BJ (cell line): ENCODE results near the gene ENGASE. TPM values are rescaled to one million over a fixed set of nuclear protein-coding genes. Genes with fewer than 3 reads are reported as not detected.
A peak's percentile ranks its signal among the peaks of the same experiment; 100 is the strongest.

Experiments
- CTCF ChIA-PET: fragments of 350-600 bp; formaldehyde crosslinking; extraction: SDS; loops from one replicate; lab custom pipeline; 2021; ENCODE audit warnings: antibody characterized with exemption, inconsistent platforms; lab: Yijun Ruan, JAX
- POLR2A ChIA-PET: fragments of 300-600 bp; sonication (Branson Sonifier 250); formaldehyde crosslinking; extraction: SDS; loops from one replicate; lab custom pipeline; 2021; ENCODE audit warnings: antibody characterized with exemption; lab: Charles Lee
- DNase-seq: peaks from one replicate; pipeline ENCODE4 v3.0.0-alpha.2; 2011; ENCODE audit warnings: low read depth
- H3K27me3 ChIP-seq: 2 replicates; pipeline ENCODE4 v1.6.0; 2011; ENCODE audit warnings: low read length; ENCODE audit not compliant: control insufficient read depth, insufficient read depth
- H3K36me3 ChIP-seq: 2 replicates; pipeline ENCODE4 v1.5.1; 2011; ENCODE audit warnings: low read length; ENCODE audit not compliant: control insufficient read depth, insufficient read depth
- H3K4me3 ChIP-seq: 2 replicates; pipeline ENCODE4 v1.5.1; 2011; ENCODE audit warnings: low read depth, mild to moderate bottlenecking, control low read depth, low read length
- polyA plus RNA-seq: library from polyadenylated mRNA; depleted of rRNA; stranded (reverse); fragments of >200 nt; gene quantifications from 2 replicates; pipeline ENCODE4 v1.2.3, GENCODE V29; 2011
- TF ChIP-seq, protein P1 (sequence below): IDR thresholded peaks from 2 replicates; pipeline ENCODE4 v1.5.1; 2011; ENCODE audit warnings: low read depth, mild to moderate bottlenecking, control low read depth, inconsistent platforms, low read length, moderate library complexity; ENCODE audit not compliant: insufficient read depth

The ENGASE gene
- polyA plus RNA-seq, 1 experiment, result 7.4 TPM

DNA sequence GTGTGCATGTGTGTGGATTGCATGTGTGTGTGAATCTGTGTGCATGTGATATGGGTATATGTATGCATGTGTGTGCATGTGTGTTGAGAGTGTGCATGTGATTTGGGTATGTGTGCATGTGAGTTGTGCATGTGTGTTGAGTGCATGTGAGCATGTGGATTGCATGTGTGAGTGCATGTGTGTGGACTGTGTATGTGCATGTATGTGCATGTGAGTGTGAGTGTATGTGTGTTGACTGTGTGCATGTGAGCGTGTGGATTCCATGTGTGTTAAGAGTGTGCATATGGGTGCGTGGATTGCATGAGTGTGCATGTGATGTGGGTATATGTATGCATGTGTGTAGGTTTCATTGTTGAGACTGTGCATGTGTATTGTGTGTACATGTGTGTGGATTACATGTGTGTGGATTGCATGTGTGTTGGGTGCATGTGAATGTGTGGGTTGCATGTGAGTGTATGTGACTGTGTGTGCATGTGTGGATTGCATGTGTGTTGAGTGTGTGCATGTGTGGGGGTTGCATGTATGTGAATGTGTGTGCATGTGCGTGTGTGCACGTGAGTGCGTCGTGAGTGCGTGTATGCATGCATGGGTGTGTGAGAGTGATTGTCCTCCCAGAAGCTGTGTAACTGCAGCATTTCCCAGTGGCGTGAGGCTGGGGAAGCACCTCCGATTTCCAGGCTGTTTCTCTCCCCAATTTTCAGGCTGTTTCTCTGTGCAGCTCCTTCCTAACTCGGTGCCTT lies 31.3 kb upstream of the ENGASE start:
- ChIA-PET POLR2A (no interaction called here), CTCF (interaction anchor here (1.2 to 3.3 kb wide), 9 partner anchors 10 to 349 kb away, joined by 4 to 61 read pairs (median 30); no protein-coding TSS in a partner anchor)
- TF ChIP-seq, protein P1, sequence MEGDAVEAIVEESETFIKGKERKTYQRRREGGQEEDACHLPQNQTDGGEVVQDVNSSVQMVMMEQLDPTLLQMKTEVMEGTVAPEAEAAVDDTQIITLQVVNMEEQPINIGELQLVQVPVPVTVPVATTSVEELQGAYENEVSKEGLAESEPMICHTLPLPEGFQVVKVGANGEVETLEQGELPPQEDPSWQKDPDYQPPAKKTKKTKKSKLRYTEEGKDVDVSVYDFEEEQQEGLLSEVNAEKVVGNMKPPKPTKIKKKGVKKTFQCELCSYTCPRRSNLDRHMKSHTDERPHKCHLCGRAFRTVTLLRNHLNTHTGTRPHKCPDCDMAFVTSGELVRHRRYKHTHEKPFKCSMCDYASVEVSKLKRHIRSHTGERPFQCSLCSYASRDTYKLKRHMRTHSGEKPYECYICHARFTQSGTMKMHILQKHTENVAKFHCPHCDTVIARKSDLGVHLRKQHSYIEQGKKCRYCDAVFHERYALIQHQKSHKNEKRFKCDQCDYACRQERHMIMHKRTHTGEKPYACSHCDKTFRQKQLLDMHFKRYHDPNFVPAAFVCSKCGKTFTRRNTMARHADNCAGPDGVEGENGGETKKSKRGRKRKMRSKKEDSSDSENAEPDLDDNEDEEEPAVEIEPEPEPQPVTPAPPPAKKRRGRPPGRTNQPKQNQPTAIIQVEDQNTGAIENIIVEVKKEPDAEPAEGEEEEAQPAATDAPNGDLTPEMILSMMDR, result no peak

DNA sequence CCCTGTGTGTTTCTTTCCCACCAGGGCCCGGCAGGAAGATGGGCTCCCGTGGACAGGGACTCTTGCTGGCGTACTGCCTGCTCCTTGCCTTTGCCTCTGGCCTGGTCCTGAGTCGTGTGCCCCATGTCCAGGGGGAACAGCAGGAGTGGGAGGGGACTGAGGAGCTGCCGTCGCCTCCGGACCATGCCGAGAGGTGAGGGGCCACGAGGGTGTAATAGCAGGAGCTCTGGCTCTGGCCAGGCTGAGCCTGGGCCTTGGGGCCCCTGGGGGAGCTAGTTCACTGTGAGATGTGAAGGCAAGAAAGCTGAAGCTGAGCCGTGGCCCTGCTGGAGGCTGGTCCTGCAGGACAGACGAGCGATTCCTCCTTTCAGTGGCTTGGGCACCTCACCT lies 30.7 kb upstream of the ENGASE start:
- Histone ChIP-seq H3K27me3 (no peaks in the 10 kb centered on the region; the same call in 1 of the 2 replicates), H3K36me3 (peaks cover 2% of the 10 kb centered on the region; the same call in 1 of the 2 replicates), H3K4me3 (no peak overlapping the region)
- POLR2A ChIA-PET, result no interaction called here
- CTCF ChIA-PET, result interaction anchor here (1.2 to 3.3 kb wide), 11 partner anchors 10 to 348 kb away, joined by 4 to 61 read pairs (median 27); no protein-coding TSS in a partner anchor
- no peak for DNase-seq
- TF ChIP-seq, protein P1, result no peak

More for the DNA sequence above, 31.3 kb upstream of the ENGASE start:
- DNase-seq, result no peak
- Histone ChIP-seq H3K27me3 (no peaks in the 10 kb centered on the region), H3K36me3 (peaks cover 2% of the 10 kb centered on the region; the same call in 1 of the 2 replicates), H3K4me3 (no peak overlapping the region)

DNA sequence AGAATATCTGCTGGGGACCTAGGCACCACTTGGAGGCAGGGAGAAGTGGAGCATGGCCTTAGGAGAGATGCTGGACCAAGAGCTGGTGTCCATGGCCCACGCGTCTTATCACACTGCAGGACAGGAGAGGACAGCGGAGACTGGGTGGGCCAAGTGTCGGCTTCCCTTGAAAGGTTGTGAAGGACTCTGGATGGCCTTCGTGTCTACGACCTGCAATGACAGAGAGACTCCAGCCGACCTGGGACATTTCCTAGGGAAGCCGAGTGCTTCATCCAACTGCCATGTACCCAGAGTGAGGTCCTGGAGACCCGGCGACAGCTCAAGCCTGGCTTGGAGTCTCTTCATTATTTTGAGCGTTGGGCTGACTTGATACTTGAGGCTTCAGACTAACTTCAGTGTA lies 30.2 kb upstream of the ENGASE start:
- DNase-seq, result no peak
- H3K27me3 ChIP-seq, result no peaks in the 10 kb centered on the region; the same call in 1 of the 2 replicates
- ChIA-PET CTCF (interaction anchor here (1.2 to 3.3 kb wide), 15 partner anchors 8 to 357 kb away, joined by 3 to 61 read pairs (median 21); no protein-coding TSS in a partner anchor), POLR2A (no interaction called here)
- H3K4me3 ChIP-seq, result no peak overlapping the region
- TF ChIP-seq, protein P1, result no peak
- peaks cover 2% of the 10 kb centered on the region; the same call in 1 of the 2 replicates for H3K36me3 ChIP-seq

DNA sequence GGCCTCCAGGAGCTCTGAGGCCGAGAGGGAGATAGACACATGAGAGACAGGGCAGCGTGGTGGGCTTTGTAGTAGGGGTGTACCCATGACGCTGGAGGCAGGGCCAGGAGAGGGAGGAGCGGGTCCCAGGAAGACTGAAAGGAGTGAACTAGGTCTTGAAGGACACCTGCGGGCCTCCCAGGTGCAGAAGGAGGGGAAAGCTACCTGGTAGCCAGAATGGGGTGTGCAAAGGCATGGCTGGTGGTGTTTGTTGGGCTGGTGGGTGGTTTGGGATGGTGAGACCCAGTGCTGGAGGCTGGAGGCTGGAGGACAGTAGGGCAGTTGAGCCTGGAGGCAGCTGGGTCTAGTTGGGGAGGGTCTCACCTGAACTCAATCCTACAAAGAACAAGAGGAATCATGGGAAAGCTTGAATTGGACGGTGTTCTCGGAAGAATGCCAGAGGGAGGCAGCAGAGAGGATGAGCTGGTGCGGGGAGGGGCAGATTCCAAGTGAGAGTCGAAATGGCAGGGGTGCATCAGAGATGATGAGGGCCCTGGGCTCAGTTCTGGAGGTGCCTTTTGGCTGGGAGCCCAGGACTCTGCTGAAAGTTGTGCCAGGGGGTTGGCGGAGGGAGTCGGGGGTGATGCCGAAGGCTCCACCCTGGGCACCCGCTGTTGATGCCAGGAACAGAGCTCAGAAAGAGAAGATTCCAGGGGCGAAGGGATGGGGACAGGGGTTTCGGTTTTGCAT lies 29.5 kb upstream of the ENGASE start:
- no peak overlapping the region for H3K4me3 ChIP-seq
- H3K36me3 ChIP-seq, result peaks cover 2% of the 10 kb centered on the region; the same call in 1 of the 2 replicates
- H3K27me3 ChIP-seq, result no peaks in the 10 kb centered on the region; the same call in 1 of the 2 replicates
- POLR2A ChIA-PET, result no interaction called here
- CTCF ChIA-PET, result interaction anchor here (1.1 to 3.3 kb wide), 25 partner anchors 8 to 356 kb away, joined by 3 to 61 read pairs (median 10); partner anchors contain the start of gene ENGASE
- TF ChIP-seq, protein P1, result no peak
- DNase-seq, result no peak

DNA sequence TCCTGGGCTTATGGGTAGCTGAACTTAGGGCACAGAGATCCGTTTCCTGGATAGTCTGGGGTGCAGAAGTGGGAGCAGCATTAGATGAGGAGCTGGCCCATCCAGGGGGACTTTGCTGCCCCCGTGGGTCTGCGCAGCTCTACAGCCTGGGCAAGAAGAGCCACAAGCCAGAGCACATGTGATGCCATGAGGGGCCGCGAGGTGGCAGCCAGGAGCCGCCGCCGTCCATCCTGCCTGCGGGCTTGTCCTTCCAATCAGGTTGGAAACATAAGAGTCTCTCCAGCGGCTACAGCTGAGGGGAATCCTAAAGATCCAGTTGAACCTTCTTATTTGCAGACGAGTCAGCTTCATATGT lies 28.8 kb upstream of the ENGASE start:
- Histone ChIP-seq H3K4me3 (no peak overlapping the region), H3K36me3 (peaks cover 2% of the 10 kb centered on the region; the same call in 1 of the 2 replicates), H3K27me3 (no peaks in the 10 kb centered on the region; the same call in 1 of the 2 replicates)
- CTCF ChIA-PET, result interaction anchor here (0.6 to 3.3 kb wide), 27 partner anchors 9 to 356 kb away, joined by 3 to 61 read pairs (median 9); partner anchors contain the start of gene ENGASE
- POLR2A ChIA-PET, result no interaction called here
- TF ChIP-seq, protein P1, result peak; percentile 98
- DNase-seq, result no peak
